Uterus (tissue), 4 donors: Measurements from ENCODE around the gene LETMD1. TPM values are rescaled to one million over a fixed set of nuclear protein-coding genes. Genes with fewer than 3 reads are reported as not detected.

Experiments
- DNase-seq, 2 donors: peaks; one replicate each; pipeline ENCODE4 v3.0.0-alpha.2; 2019 to 2020
- H3K27ac ChIP-seq, 2 donors: fragments of 200-600 bp; sonication (generic); 1 replicate in 1 of 2; 2 replicates in 1 of 2; pipeline ENCODE4 v1.5.1; 2016 to 2018
- H3K27me3 ChIP-seq, 2 donors: fragments of 200-600 bp; sonication (generic); one replicate each; pipeline ENCODE4 v1.5.1; 2018 to 2019; ENCODE audit warnings: control low read depth in 1 of 2
- H3K36me3 ChIP-seq, 2 donors: fragments of 200-600 bp; sonication (generic); one replicate each; pipeline ENCODE4 v1.5.1; 2019; ENCODE audit warnings: control low read depth in 1 of 2
- H3K4me1 ChIP-seq, 2 donors: fragments of 200-600 bp; sonication (generic); one replicate each; pipeline ENCODE4 v1.5.1; 2018 to 2019; ENCODE audit warnings: control low read depth in 1 of 2
- H3K4me3 ChIP-seq, 2 donors: fragments of 200-600 bp; sonication (generic); 1 replicate in 1 of 2; 2 replicates in 1 of 2; pipeline ENCODE4 v1.5.1; 2018 to 2019; ENCODE audit warnings: mild to moderate bottlenecking in 1 of 2
- H3K9me3 ChIP-seq, 2 donors: fragments of 200-600 bp; sonication (generic); one replicate each; pipeline ENCODE4 v1.5.1; 2019; ENCODE audit warnings: control low read depth in 1 of 2
- CTCF ChIP-seq, 4 experiments: fragments of 200-600 bp in 2 of 4; fragments of 450-650 bp in 2 of 4; sonication (generic) in 2 of 4; IDR thresholded peaks; one replicate each; pipeline ENCODE4 v1.5.1; 2016 to 2019; ENCODE audit warnings: antibody characterized with exemption in 4 of 4, mild to moderate bottlenecking in 2 of 4, moderate library complexity in 1 of 4
- POLR2A ChIP-seq, 2 donors: fragments of 450-650 bp; IDR thresholded peaks; one replicate each; pipeline ENCODE4 v1.6.1; 2016; ENCODE audit warnings: antibody characterized with exemption in 2 of 2, mild to moderate bottlenecking in 1 of 2, moderate library complexity in 1 of 2
- intact Hi-C: fragments of 100-400 bp; cut with DNase I; formaldehyde crosslinking; loops from one replicate; pipeline ENCODE4 v1.15.1; 2023; ENCODE audit warnings: low total_unique reads
- total RNA-seq, 4 donors: library from RNA; depleted of rRNA in 3 of 4; stranded (reverse); fragments of >200 nt in 3 of 4; gene quantifications; one replicate each; pipeline versions ENCODE4 v1.1.0 to v1.2.4, GENCODE V29; 2014 to 2023
- donor health status: DM: yes; HTN: yes; CAD: no.

LETMD1 gene
- total RNA-seq, 4 donors from 2014 or later = 45.9 to 81.5 (median 61.5) TPM

GRCh38 chr12:51033457-51034089, 14.6 kb upstream of the LETMD1 start:
- intact Hi-C loops = no loop called here
- no peaks in the 10 kb centered on the region for H3K9me3 ChIP-seq
- no peaks in the 10 kb centered on the region for H3K36me3 ChIP-seq
- H3K4me3 ChIP-seq = no peak overlapping the region
- no peak overlapping the region for H3K27ac ChIP-seq
- DNase-seq = no peak
- TF ChIP-seq POLR2A (IDR thresholded peaks at IDR 0.05) = no peak
- TF ChIP-seq CTCF (IDR thresholded peaks at IDR 0.05) = no peak
- no peaks in the 10 kb centered on the region for H3K27me3 ChIP-seq
- H3K4me1 ChIP-seq = no peaks in the 10 kb centered on the region

GRCh38 chr12:51036279-51036678, 11.8 kb upstream of the LETMD1 start:
- no peak for TF ChIP-seq POLR2A (IDR thresholded peaks at IDR 0.05)
- TF ChIP-seq CTCF (IDR thresholded peaks at IDR 0.05) = no peak
- intact Hi-C loops = no loop called here
- DNase-seq = no peak
- H3K27ac ChIP-seq = no peak overlapping the region
- H3K4me3 ChIP-seq = no peak overlapping the region
- no peaks in the 10 kb centered on the region for H3K36me3 ChIP-seq
- no peaks in the 10 kb centered on the region for H3K4me1 ChIP-seq
- no peaks in the 10 kb centered on the region for H3K9me3 ChIP-seq
- H3K27me3 ChIP-seq = no peaks in the 10 kb centered on the region

- peak overlapping the region; percentile 92 to 95 for H3K27ac ChIP-seq
- H3K4me3 ChIP-seq = peak overlapping the region; percentile 69 to 84
- TF ChIP-seq CTCF (IDR thresholded peaks at IDR 0.05) (no peak), POLR2A (IDR thresholded peaks at IDR 0.05) (no peak)
- DNase-seq = no peak
- no peaks in the 10 kb centered on the region for H3K36me3 ChIP-seq
- no peaks in the 10 kb centered on the region for H3K9me3 ChIP-seq
- peaks cover 0 to 9% of the 10 kb centered on the region in 2 donors for H3K4me1 ChIP-seq
- intact Hi-C loops = loop anchor here (5.0 kb wide), 1 partner anchor 39 kb away; no protein-coding TSS in a partner anchor
- H3K27me3 ChIP-seq = no peaks in the 10 kb centered on the region
Observed at GRCh38 chr12:51048661-51049251, 629 bp downstream of the LETMD1 start.

GRCh38 chr12:51049525-51049924, 1.4 kb downstream of the LETMD1 start:
- no peak for TF ChIP-seq POLR2A (IDR thresholded peaks at IDR 0.05)
- TF ChIP-seq CTCF (IDR thresholded peaks at IDR 0.05) = no peak

GRCh38 chr12:51051787-51052186, 3.7 kb downstream of the LETMD1 start:
- no peak overlapping the region for H3K4me3 ChIP-seq
- no peak for DNase-seq
- intact Hi-C loops = no loop called here
- peaks cover 0 to 9% of the 10 kb centered on the region in 2 donors for H3K4me1 ChIP-seq
- no peaks in the 10 kb centered on the region for H3K36me3 ChIP-seq
- no peak for TF ChIP-seq CTCF (IDR thresholded peaks at IDR 0.05)
- TF ChIP-seq POLR2A (IDR thresholded peaks at IDR 0.05) = no peak
- H3K9me3 ChIP-seq = no peaks in the 10 kb centered on the region
- H3K27ac ChIP-seq = no peak overlapping the region
- no peaks in the 10 kb centered on the region for H3K27me3 ChIP-seq

More at GRCh38 chr12:51049525-51049924, 1.4 kb downstream of the LETMD1 start:
- no peak overlapping the region for H3K27ac ChIP-seq
- no peaks in the 10 kb centered on the region for H3K27me3 ChIP-seq
- peaks cover 0 to 9% of the 10 kb centered on the region in 2 donors for H3K4me1 ChIP-seq
- no peak for DNase-seq
- intact Hi-C loops = loop anchor here (5.0 kb wide), 1 partner anchor 38 kb away; no protein-coding TSS in a partner anchor
- H3K36me3 ChIP-seq = no peaks in the 10 kb centered on the region
- peak overlapping the region in 1 of 2 donors; percentile 84 for H3K4me3 ChIP-seq
- H3K9me3 ChIP-seq = no peaks in the 10 kb centered on the region
